Activated naive CD8-positive, alpha-beta T cell treated with anti-CD3 and anti-CD28 coated beads for 36 hours (primary cell): ENCODE results near the gene PCF11. TPM values are rescaled to one million over a fixed set of nuclear protein-coding genes. Genes with fewer than 3 reads are reported as not detected.
A peak's percentile ranks its signal among the peaks of the same experiment; 100 is the strongest.

ENCODE experiments used
- DNase-seq: peaks from one replicate; pipeline ENCODE4 v3.0.0; 2021
- H3K27ac Mint-ChIP-seq: one replicate; pipeline ENCODE4 v1.8.0; 2022; ENCODE audit warnings: mild to moderate bottlenecking, moderate library complexity, mixed read lengths
- H3K27me3 Mint-ChIP-seq: one replicate; pipeline ENCODE4 v1.8.0; 2022; ENCODE audit warnings: mild to moderate bottlenecking, mixed read lengths
- H3K36me3 Mint-ChIP-seq: one replicate; pipeline ENCODE4 v1.8.0; 2021; ENCODE audit warnings: mild to moderate bottlenecking, mixed read lengths
- H3K4me1 Mint-ChIP-seq: one replicate; pipeline ENCODE4 v1.8.0; 2021; ENCODE audit warnings: mixed read lengths
- H3K4me3 Mint-ChIP-seq: one replicate; pipeline ENCODE4 v1.8.0; 2022; ENCODE audit warnings: mild to moderate bottlenecking, moderate library complexity, mixed read lengths
- H3K9me3 Mint-ChIP-seq: one replicate; pipeline ENCODE4 v1.8.0; 2022; ENCODE audit warnings: mixed read lengths
- total RNA-seq, 2 experiments: library from RNA; stranded (reverse); gene quantifications; one replicate each; pipeline ENCODE4 v1.2.3, GENCODE V29; 2021

PCF11 gene
- total RNA-seq, 2 experiments from 2014 or later: 49.3 to 51.9 TPM

DNA sequence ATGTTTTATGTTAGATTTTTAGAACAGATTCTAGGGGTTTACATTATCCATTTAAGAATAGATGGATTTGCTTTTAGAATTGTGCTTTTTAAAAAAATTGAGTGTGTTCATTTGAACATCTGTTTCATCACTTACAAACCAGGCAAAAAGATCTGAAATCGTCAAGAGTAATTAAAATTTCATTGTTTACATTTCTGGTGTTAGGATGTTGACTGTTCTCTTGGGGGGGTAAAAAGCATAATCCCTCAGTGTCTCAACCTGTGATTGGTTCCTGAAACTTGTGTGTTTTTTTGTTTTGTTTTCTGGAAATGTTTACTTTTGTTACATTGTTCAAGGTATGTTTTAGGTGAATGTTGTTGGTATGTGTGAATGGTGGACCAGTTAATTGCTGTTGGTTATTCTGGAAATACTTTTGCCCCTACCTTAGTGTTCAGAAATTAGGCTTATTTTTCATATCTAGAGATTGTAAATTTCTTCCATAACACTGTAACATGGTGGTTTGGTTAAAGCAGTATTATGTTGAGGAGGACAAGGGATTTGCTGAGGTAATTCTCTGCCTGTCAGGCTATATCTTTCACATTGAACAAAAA lies 4.8 kb downstream of the PCF11 start:
- DNase-seq: no peak
- H3K36me3 Mint-ChIP-seq: peaks cover 74% of the 10 kb centered on the region
- peak overlapping the region; percentile 59 for H3K4me3 Mint-ChIP-seq
- peak overlapping the region; percentile 75 for H3K27ac Mint-ChIP-seq
- no peaks in the 10 kb centered on the region for H3K9me3 Mint-ChIP-seq
- no peaks in the 10 kb centered on the region for H3K27me3 Mint-ChIP-seq
- peaks cover 53% of the 10 kb centered on the region for H3K4me1 Mint-ChIP-seq

DNA sequence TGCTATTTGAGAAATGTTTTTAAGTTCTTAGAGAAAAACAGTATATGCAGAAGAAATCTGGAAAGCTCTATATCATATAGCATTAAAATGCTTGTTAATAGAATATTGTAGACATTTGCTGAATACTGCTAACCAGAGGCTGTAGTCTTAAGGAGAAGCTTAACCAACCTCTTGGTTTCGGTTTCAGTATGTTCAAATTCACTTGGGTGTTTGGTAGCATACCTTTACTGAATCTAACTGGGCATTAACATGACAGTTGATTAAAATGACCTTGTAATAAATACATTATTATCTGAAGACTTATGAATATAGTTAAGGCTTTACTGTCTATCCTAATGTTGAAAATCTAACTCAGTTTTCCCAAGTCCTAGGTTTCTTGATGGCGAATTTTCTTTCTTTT lies 5.4 kb downstream of the PCF11 start:
- Mint-ChIP-seq H3K27me3 (no peaks in the 10 kb centered on the region), H3K27ac (peak overlapping the region; percentile 65), H3K4me3 (peak overlapping the region; percentile 59), H3K9me3 (no peaks in the 10 kb centered on the region), H3K4me1 (peaks cover 52% of the 10 kb centered on the region), H3K36me3 (peaks cover 72% of the 10 kb centered on the region)
- DNase-seq: no peak

DNA sequence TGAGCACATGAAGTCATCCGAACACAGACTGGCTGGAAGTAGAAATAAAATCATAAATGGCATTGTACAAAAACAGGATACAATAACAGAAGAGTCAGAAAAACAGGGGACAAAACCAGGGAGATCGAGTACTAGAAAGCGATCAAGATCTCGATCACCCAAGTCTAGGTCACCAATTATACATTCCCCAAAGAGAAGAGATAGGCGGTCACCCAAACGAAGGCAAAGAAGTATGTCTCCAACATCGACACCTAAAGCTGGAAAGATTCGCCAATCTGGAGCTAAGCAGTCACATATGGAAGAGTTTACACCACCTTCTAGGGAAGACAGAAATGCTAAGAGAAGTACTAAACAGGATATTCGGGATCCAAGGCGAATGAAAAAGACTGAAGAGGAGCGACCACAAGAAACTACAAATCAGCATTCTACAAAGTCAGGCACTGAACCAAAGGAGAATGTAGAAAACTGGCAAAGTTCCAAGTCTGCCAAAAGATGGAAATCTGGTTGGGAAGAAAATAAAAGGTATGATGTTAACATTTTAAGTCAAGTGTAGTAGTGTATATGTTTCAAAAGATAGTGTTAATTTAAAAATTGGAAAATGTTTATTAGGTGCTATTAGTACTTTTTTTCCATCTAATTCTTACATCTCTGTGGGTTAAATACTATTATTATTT lies 9.4 kb downstream of the PCF11 start:
- DNase-seq: no peak
- H3K4me3 Mint-ChIP-seq: no peak overlapping the region
- no peaks in the 10 kb centered on the region for H3K27me3 Mint-ChIP-seq
- peaks cover 69% of the 10 kb centered on the region for H3K4me1 Mint-ChIP-seq
- H3K36me3 Mint-ChIP-seq: peaks cover 73% of the 10 kb centered on the region
- no peaks in the 10 kb centered on the region for H3K9me3 Mint-ChIP-seq
- H3K27ac Mint-ChIP-seq: no peak overlapping the region

DNA sequence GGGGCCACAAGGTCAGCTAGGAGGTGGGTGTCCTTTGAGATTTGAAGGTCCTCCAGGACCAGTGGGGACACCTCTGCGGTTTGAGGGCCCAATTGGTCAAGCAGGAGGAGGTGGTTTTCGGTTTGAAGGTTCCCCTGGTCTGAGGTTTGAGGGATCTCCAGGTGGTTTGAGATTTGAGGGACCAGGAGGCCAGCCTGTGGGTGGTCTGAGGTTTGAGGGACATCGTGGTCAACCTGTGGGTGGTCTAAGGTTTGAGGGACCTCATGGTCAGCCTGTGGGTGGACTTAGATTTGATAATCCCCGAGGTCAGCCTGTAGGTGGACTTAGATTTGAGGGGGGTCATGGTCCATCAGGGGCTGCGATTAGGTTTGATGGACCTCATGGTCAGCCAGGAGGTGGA lies 11.8 kb downstream of the PCF11 start:
- peaks cover 71% of the 10 kb centered on the region for H3K36me3 Mint-ChIP-seq
- peaks cover 67% of the 10 kb centered on the region for H3K4me1 Mint-ChIP-seq
- no peak for DNase-seq
- no peak overlapping the region for H3K4me3 Mint-ChIP-seq
- H3K9me3 Mint-ChIP-seq: no peaks in the 10 kb centered on the region
- no peaks in the 10 kb centered on the region for H3K27me3 Mint-ChIP-seq
- peak overlapping the region; percentile 67 for H3K27ac Mint-ChIP-seq

DNA sequence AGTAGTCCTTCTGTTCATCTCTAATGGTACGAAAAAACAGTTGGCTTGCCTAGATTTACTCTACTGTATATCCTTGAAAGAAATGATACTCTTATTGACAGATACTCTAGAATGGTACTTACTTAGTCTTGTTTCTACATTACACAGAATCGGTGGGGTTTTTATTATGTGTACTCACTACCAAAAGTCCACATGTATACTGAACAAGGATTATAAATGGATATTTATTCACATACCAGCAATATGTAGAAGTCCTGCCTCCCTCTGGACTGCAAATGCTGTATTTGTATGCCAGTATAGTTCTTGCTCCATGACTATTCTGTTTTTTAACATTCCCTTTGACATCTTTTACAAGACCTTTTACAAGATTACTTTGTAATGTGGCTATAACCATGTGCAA lies 13.9 kb downstream of the PCF11 start:
- no peak overlapping the region for H3K27ac Mint-ChIP-seq
- H3K27me3 Mint-ChIP-seq: no peaks in the 10 kb centered on the region
- H3K4me3 Mint-ChIP-seq: peak overlapping the region; percentile 49
- H3K9me3 Mint-ChIP-seq: no peaks in the 10 kb centered on the region
- no peak for DNase-seq
- H3K4me1 Mint-ChIP-seq: peaks cover 64% of the 10 kb centered on the region
- H3K36me3 Mint-ChIP-seq: peaks cover 64% of the 10 kb centered on the region

DNA sequence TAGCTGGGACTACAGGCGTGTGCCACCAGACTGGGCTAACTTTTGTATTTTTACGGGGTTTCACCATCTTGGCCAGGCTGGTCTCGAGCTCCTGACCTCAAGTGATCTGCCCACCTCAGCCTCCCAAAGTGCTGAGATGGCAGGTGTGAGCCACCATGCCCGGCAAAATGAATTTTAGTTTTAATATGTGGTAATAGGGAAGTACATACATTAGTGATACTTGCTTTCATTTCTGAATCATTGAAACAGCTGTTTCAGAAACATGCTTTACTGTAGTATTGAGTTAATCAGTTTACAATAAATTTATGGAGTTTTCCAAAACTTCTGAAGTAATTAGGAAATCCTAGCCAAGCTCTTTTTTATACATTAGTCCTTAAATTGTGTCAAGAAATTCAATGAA lies 15.6 kb downstream of the PCF11 start:
- no peaks in the 10 kb centered on the region for H3K9me3 Mint-ChIP-seq
- H3K4me1 Mint-ChIP-seq: peaks cover 64% of the 10 kb centered on the region
- no peak overlapping the region for H3K4me3 Mint-ChIP-seq
- peaks cover 66% of the 10 kb centered on the region for H3K36me3 Mint-ChIP-seq
- no peak for DNase-seq
- no peak overlapping the region for H3K27ac Mint-ChIP-seq
- no peaks in the 10 kb centered on the region for H3K27me3 Mint-ChIP-seq

DNA sequence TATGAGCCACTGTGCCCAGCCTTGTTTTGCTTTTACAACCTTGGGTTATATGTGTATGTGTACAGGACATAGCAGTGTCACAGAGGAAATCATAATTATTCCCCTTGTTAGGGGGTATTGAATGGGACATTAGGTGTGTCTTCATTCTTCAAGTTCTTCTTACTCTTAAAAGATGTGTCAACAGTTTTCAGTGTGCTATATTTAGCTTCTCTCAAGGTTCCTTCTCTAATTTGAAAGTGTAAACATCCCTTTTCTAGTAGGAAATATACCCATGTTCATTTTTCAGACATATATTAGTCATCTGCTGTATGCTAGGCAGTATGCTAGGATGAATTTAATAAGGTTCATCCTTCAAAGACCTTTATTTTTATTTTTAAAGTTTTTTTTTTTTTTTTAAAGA lies 17.1 kb downstream of the PCF11 start:
- Mint-ChIP-seq H3K4me1 (peaks cover 56% of the 10 kb centered on the region), H3K36me3 (peaks cover 60% of the 10 kb centered on the region), H3K4me3 (no peak overlapping the region), H3K27me3 (no peaks in the 10 kb centered on the region), H3K27ac (no peak overlapping the region), H3K9me3 (no peaks in the 10 kb centered on the region)
- DNase-seq: no peak

DNA sequence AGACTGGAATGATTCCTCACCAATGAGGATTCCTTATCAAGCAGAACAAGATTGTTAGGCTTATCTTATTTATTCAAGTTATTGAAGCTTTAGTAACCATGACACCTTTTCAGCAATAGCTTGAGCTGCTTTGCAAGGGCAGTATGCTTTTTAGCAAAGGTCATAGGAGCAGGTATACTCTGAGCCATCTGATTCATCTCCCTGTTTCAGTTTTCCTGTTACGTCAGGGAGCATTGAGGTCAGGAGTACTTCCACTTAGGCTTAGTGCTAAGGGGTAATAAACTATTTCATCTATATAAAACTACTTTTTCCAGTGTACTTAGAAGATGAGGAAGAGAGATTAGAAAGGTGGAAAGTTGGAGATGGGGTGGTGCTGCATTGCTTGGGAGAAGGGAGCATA lies 18.9 kb downstream of the PCF11 start:
- Mint-ChIP-seq H3K27ac (peak overlapping the region; percentile 10), H3K4me1 (peaks cover 44% of the 10 kb centered on the region)

DNA sequence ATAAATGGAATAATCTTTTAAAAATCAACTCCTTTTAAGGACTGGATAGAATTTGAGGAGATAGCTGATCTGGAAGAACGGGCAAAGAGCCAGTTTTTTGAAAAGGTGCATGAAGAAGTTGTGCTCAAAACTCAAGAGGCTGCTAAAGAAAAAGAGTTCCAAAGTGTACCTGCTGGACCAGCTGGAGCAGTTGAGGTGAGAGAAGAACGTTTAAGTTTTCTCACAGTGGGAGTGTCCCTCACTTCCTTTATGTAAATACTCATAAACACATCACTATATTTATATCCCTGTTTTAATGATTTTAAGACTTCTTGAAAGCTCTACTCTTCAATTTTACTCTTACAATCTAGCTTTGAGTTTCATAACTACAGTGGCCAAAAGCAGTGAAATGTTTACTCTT lies 24.9 kb downstream of the PCF11 start:
- Mint-ChIP-seq H3K27ac (peak overlapping the region; percentile 16), H3K4me1 (peaks cover 16% of the 10 kb centered on the region), H3K27me3 (no peaks in the 10 kb centered on the region), H3K9me3 (no peaks in the 10 kb centered on the region), H3K36me3 (peaks cover 33% of the 10 kb centered on the region), H3K4me3 (no peak overlapping the region)
- no peak for DNase-seq

More for the DNA sequence above, 18.9 kb downstream of the PCF11 start:
- Mint-ChIP-seq H3K4me3 (no peak overlapping the region), H3K27me3 (no peaks in the 10 kb centered on the region), H3K36me3 (peaks cover 52% of the 10 kb centered on the region), H3K9me3 (no peaks in the 10 kb centered on the region)
- DNase-seq: no peak

DNA sequence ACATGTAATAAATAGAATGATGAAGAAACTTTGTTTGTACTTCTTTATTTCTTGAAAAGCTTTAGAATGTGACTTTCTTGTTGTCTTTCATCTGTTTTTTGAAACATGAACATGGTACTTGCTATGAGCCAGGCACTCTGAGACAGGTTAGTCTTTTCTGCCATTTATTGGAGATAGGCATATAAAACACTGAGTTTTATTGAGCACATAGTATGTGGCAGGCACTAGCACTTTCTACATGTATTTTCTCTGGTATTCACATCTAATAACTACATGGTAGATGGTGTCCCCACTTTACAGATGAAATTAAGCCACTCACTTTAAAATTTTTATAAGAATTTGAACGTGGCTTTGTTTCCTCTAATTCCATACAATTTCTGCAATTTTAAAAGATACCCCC lies 28.8 kb downstream of the PCF11 start:
- H3K4me1 Mint-ChIP-seq: peaks cover 7% of the 10 kb centered on the region

DNA sequence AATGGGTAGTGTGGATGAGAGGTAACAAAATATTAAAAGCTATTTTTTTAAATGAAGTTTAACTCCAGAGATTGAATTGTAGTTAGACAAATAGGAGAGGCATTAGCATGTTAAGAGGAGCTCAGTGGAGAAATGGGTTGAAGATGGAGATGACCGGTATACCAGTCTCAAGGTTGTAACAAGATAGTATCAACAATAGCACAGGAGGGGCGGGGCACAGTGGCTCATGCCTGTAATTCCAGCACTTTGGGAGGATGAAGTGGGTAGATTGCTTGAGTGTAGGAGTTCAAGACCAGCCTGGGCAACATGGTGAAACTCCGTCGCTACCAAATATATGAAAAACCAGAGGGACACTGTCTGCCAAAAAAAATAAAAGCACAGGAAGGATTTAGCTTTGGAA lies 30.5 kb downstream of the PCF11 start:
- no peak overlapping the region for H3K4me3 Mint-ChIP-seq

More for the DNA sequence above, 28.8 kb downstream of the PCF11 start:
- Mint-ChIP-seq H3K4me3 (no peak overlapping the region), H3K9me3 (no peaks in the 10 kb centered on the region), H3K27me3 (no peaks in the 10 kb centered on the region), H3K36me3 (peaks cover 22% of the 10 kb centered on the region), H3K27ac (peak overlapping the region; percentile 60)
- no peak for DNase-seq

DNA sequence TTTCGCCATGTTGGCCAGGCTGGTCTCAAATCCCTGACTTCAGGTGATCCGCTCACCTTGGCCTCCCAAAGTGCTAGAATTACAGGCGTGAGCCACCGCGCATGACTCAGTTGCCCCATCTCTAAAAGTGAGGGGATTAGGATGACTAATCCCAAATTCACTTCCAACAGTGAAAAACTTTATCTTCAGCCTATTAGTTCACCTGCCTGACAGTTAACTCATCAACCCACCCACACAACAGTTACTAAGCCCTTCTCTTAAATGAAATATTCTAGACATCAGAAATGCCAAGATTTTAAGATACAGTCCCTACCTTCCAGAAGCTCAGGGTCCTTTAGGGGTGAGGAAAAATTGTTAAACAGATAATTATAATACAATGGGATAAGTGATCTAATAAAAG lies 34.6 kb downstream of the PCF11 start:
- Mint-ChIP-seq H3K4me1 (peaks cover 22% of the 10 kb centered on the region), H3K27ac (peak overlapping the region; percentile 15), H3K27me3 (no peaks in the 10 kb centered on the region), H3K9me3 (no peaks in the 10 kb centered on the region), H3K4me3 (peak overlapping the region; percentile 11), H3K36me3 (peaks cover 22% of the 10 kb centered on the region)
- DNase-seq: no peak

More for the DNA sequence above, 30.5 kb downstream of the PCF11 start:
- Mint-ChIP-seq H3K9me3 (no peaks in the 10 kb centered on the region), H3K4me1 (peaks cover 11% of the 10 kb centered on the region), H3K36me3 (peaks cover 25% of the 10 kb centered on the region), H3K27ac (peak overlapping the region; percentile 14), H3K27me3 (no peaks in the 10 kb centered on the region)
- no peak for DNase-seq

DNA sequence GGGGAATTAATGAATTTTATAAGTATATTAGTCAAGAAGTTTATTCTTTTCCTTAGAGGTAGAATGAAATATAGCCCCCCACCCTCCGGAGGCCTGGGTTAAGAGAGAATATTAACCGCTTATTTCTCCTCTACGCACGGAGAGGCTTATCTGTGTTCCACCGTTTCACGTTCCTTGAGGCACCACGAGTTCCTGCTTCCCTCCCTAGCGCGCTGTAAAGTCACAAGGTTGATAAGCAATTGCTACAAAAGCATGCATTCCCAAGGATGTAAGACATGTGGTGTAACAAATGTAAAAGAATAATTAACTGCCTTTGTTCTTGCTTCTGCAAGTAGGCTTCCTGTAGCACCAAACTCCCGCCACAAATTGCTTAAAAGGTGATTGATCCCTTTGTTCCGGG lies 35.1 kb downstream of the PCF11 start:
- H3K9me3 Mint-ChIP-seq: no peaks in the 10 kb centered on the region

DNA sequence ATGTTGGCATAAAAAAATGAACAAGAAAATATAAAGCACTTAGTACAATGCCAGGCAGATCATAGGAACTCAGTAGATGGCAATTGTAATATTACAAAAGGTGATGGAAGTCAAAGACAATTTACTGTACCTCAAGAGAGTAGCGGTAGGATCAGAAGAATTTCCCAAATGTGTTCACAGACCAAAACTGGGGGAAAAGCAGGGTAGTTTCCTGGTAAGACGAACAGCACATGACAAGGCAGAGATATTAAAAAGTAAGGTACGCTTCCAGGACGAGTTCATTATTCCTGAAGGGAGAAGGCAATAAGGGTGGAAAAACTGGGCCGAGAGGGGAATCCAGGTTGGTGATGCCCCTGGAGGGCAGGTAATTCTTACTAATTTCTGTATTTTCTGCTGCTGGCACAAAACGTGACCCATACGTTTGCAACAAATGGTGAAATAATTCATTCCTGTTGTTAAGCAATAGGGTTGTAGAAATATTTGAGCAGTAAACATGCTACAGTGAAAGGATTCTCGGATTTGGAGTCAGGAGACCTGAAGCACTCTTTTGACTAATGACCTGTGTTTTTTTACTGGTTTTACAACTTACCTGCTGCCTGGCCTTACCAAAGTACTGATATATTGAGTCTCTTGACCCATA lies 35.8 kb downstream of the PCF11 start:
- DNase-seq: no peak
- Mint-ChIP-seq H3K9me3 (no peaks in the 10 kb centered on the region), H3K4me1 (peaks cover 29% of the 10 kb centered on the region), H3K36me3 (peaks cover 11% of the 10 kb centered on the region), H3K27me3 (no peaks in the 10 kb centered on the region), H3K27ac (peak overlapping the region; percentile 97), H3K4me3 (peak overlapping the region; percentile 98)

More for the DNA sequence above, 35.1 kb downstream of the PCF11 start:
- Mint-ChIP-seq H3K36me3 (peaks cover 17% of the 10 kb centered on the region), H3K4me3 (peak overlapping the region; percentile 98), H3K4me1 (peaks cover 27% of the 10 kb centered on the region), H3K27me3 (no peaks in the 10 kb centered on the region), H3K27ac (peak overlapping the region; percentile 97)
- DNase-seq: no peak

DNA sequence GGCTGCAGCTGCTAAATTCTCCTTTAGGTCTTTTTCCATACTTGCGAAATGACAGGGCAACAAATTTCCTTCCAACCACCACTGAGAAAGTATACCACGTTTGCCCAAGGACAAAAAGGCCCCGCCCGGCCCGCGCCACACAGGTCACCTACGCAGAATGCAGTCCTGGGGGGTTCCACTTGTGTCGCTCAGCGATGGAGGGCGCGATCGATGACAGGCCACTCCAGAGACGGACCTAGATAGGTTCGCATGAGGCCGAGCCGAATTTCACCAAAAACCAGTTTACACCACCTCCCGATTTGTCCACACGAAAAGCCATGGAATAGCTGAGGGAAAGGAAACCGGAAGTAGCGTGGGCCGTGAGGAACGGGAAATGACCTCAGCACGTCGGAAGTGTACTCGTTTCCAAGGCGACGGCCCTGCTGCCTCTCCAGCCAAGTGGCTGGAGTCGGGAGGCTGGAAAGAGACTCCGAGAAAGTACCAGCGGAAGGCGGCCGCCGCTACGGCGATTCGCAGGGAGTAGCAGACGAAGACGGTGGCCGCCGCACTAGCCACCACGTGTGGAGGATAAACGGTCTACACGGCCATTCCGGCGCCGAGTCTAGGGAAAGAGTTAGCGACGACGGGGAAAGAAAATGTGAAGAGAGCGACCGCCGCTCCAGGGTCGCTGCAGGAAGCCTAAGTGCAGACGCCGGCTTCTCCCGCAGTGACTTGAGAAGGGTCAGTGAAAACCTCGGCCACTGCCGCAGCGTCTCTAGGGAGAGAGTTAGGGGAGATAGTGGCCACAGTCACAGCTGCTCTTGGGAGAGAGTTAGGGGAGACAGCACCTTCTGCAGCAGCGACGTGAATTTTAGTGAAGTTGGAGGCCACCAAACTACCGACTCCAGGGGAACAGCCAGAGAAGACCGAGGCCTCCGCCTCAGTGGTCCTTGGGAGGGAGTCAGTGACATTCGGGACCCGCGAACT lies 36.7 kb downstream of the PCF11 start, which contains the start of gene ANKRD42:
ANKRD42 (plus strand) TSS at position 398 of the 966 bp plus-strand sequence. CDS start 959 bp downstream, outside the sequence.
- peak within 1 kb of the TSS; percentile 98 for H3K4me3 Mint-ChIP-seq
- H3K4me1 Mint-ChIP-seq: peaks cover 31% of the 10 kb centered on the region
- H3K27ac Mint-ChIP-seq: peak within 1 kb of the TSS; percentile 97
- peak; percentile 86 for DNase-seq
- H3K36me3 Mint-ChIP-seq: peaks cover 11% of the 10 kb centered on the region
- H3K9me3 Mint-ChIP-seq: no peaks in the 10 kb centered on the region
- H3K27me3 Mint-ChIP-seq: no peaks in the 10 kb centered on the region
